Kidney capillary endothelial cell (primary cell): Measurements from ENCODE around the gene TIMM10.
A peak's percentile ranks its signal among the peaks of the same experiment; 100 is the strongest.

Experiments used
- DNase-seq: peaks from one replicate; pipeline ENCODE4 v3.0.0-alpha.2; 2018; ENCODE audit warnings: low spot score

TIMM10 gene

GRCh38 chr11:57483562-57483918 is 47.0 kb downstream of the TIMM10 start:
- no peak for DNase-seq

GRCh38 chr11:57482782-57483561 is 47.6 kb downstream of the TIMM10 start:
- DNase-seq: no peak

- DNase-seq: no peak
Observed at GRCh38 chr11:57481915-57482781, 48.4 kb downstream of the TIMM10 start.

GRCh38 chr11:57481315-57481714 is 49.2 kb downstream of the TIMM10 start:
- DNase-seq: no peak

- peak; percentile 62 for DNase-seq
Observed at GRCh38 chr11:57480409-57481137, 50.0 kb downstream of the TIMM10 start.

DNA sequence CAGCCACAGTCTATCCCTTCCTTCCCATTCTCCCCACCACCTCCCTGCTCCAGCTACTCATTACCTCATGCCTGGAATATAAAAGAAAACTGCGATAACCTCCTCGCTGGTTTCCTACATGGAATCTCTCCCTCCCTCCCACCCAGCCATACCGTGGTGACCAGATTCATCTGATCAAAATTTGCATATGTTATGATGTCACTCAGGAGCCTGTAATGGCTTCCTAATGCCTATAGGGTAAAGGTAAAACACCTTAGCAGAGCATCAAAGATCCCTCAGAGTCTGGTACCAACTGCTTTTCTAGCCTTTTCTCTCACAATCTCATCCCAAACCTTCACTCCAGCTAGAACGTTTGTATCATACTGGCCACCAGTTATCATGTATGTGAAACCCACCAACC is 50.6 kb downstream of the TIMM10 start:
- DNase-seq: no peak

- no peak for DNase-seq
Observed at GRCh38 chr11:57479021-57479663, 51.4 kb downstream of the TIMM10 start.
